HG03521 (cell line): Measurements from ENCODE around the gene CACTIN.

Experiments
- ATAC-seq: cut with Tn5 transposase; IDR thresholded peaks from one replicate; pipeline ENCODE4 v1.9.1; 2021; ENCODE audit warnings: mild to moderate bottlenecking, moderate library complexity; ENCODE audit not compliant: unreplicated experiment

The CACTIN gene

GRCh38 chr19:3646336-3647092 lies 19.9 kb upstream of the CACTIN start:
- ATAC-seq: no peak

- no peak for ATAC-seq
These were observed 19.1 kb upstream of the CACTIN start for GRCh38 chr19:3645726-3646125.

GRCh38 chr19:3645067-3645396 lies 18.4 kb upstream of the CACTIN start:
- ATAC-seq: no peak

- no peak for ATAC-seq
These were observed 17.9 kb upstream of the CACTIN start for GRCh38 chr19:3644351-3645066.

- no peak for ATAC-seq
These were observed 17.2 kb upstream of the CACTIN start for GRCh38 chr19:3643674-3644313.

- ATAC-seq: no peak
These were observed 16.5 kb upstream of the CACTIN start for GRCh38 chr19:3642987-3643673.

- no peak for ATAC-seq
These were observed 15.7 kb upstream of the CACTIN start for GRCh38 chr19:3642296-3642695.

- no peak for ATAC-seq
These were observed 15.1 kb upstream of the CACTIN start for GRCh38 chr19:3641515-3642269.

- no peak for ATAC-seq
These were observed 12.9 kb upstream of the CACTIN start for GRCh38 chr19:3639479-3639878.

GRCh38 chr19:3638208-3639193 lies 11.9 kb upstream of the CACTIN start:
- no peak for ATAC-seq

GRCh38 chr19:3637621-3638020 lies 11.0 kb upstream of the CACTIN start:
- no peak for ATAC-seq

GRCh38 chr19:3636962-3637361 lies 10.4 kb upstream of the CACTIN start:
- ATAC-seq: no peak

- no peak for ATAC-seq
These were observed 9.9 kb upstream of the CACTIN start for GRCh38 chr19:3636506-3636905.

- ATAC-seq: no peak
These were observed 8.0 kb upstream of the CACTIN start for GRCh38 chr19:3634496-3635045.

GRCh38 chr19:3633559-3633988 lies 7.0 kb upstream of the CACTIN start:
- no peak for ATAC-seq

- no peak for ATAC-seq
These were observed 6.4 kb upstream of the CACTIN start for GRCh38 chr19:3632739-3633558.

GRCh38 chr19:3632098-3632497 lies 5.5 kb upstream of the CACTIN start:
- ATAC-seq: no peak

- ATAC-seq: no peak
These were observed 4.7 kb upstream of the CACTIN start for GRCh38 chr19:3631053-3631861.
